ENCODE data around the gene SRPRA.
"Not testable (repeated sequence)": the region's sequence is repeated elsewhere in the genome, so short reads cannot be mapped to it uniquely, and the experiment has no call there.

The SRPRA gene

GRCh38 chr11:126282736-126283591 lies 14.3 kb upstream of the SRPRA start, which contains the start of gene TIRAP:
TIRAP (plus strand) TSS chr11:126283093; CDS start chr11:126290895, 7,802 bp downstream.
- no peak for DNase-seq (ENCODE audit: low read depth)

- DNase-seq (ENCODE audit: low read depth) = no peak
Observed at GRCh38 chr11:126282361-126282735, 13.7 kb upstream of the SRPRA start.

- DNase-seq (ENCODE audit: low read depth) = no peak
Observed at GRCh38 chr11:126281666-126282175, 13.0 kb upstream of the SRPRA start.

GRCh38 chr11:126281245-126281644 lies 12.6 kb upstream of the SRPRA start:
- DNase-seq (ENCODE audit: low read depth) = no peak

GRCh38 chr11:126280595-126280994 lies 11.9 kb upstream of the SRPRA start:
- DNase-seq (ENCODE audit: low read depth) = no peak

GRCh38 chr11:126279191-126279590 lies 10.5 kb upstream of the SRPRA start:
- no peak for DNase-seq (ENCODE audit: low read depth)

GRCh38 chr11:126277780-126278179 lies 9.1 kb upstream of the SRPRA start:
- no peak for DNase-seq (ENCODE audit: low read depth)

GRCh38 chr11:126277322-126277721 lies 8.6 kb upstream of the SRPRA start:
- DNase-seq (ENCODE audit: low read depth) = no peak

- DNase-seq (ENCODE audit: low read depth) = no peak
Observed at GRCh38 chr11:126268361-126268707, 361 bp downstream of the SRPRA start.

- no peak for DNase-seq (ENCODE audit: low read depth)
Observed at GRCh38 chr11:126267650-126268049, 1.0 kb downstream of the SRPRA start.

GRCh38 chr11:126265811-126266210 lies 2.9 kb downstream of the SRPRA start:
- no peak for DNase-seq (ENCODE audit: low read depth)

- DNase-seq (ENCODE audit: low read depth) = no peak
Observed at GRCh38 chr11:126263489-126263888, 5.2 kb downstream of the SRPRA start.

- no peak for DNase-seq (ENCODE audit: low read depth)
Observed at GRCh38 chr11:126262216-126262615, 6.5 kb downstream of the SRPRA start.

- no peak for DNase-seq (ENCODE audit: low read depth)
Observed at GRCh38 chr11:126257764-126258163, 10.9 kb downstream of the SRPRA start.

- no peak for DNase-seq (ENCODE audit: low read depth)
Observed at GRCh38 chr11:126257144-126257543, 11.6 kb downstream of the SRPRA start.

GRCh38 chr11:126256216-126256615 lies 12.5 kb downstream of the SRPRA start:
- DNase-seq (ENCODE audit: low read depth) = no peak

- not testable (repeated sequence) for DNase-seq (ENCODE audit: low read depth)
Observed at GRCh38 chr11:126255507-126255906, 13.2 kb downstream of the SRPRA start.

- DNase-seq (ENCODE audit: low read depth) = no peak
Observed at GRCh38 chr11:126254819-126255218, 13.9 kb downstream of the SRPRA start.

- DNase-seq (ENCODE audit: low read depth) = no peak
Observed at GRCh38 chr11:126253265-126253664, 15.4 kb downstream of the SRPRA start.

GRCh38 chr11:126246636-126247035 lies 22.1 kb downstream of the SRPRA start:
- DNase-seq (ENCODE audit: low read depth) = no peak

GRCh38 chr11:126233391-126233790 lies 35.3 kb downstream of the SRPRA start:
- no peak for DNase-seq (ENCODE audit: low read depth)

- DNase-seq (ENCODE audit: low read depth) = no peak
Observed at GRCh38 chr11:126232683-126233082, 36.0 kb downstream of the SRPRA start.

GRCh38 chr11:126231725-126232459 lies 36.8 kb downstream of the SRPRA start:
- no peak for DNase-seq (ENCODE audit: low read depth)
